Subcutaneous adipose tissue (tissue), 4 donors: ENCODE measurements around the gene KLHL6. TPM values are rescaled to one million over a fixed set of nuclear protein-coding genes. Genes with fewer than 3 reads are reported as not detected.

Experiments used
- total RNA-seq, 4 donors: library from RNA; depleted of rRNA; stranded (reverse); fragments of >200 nt; gene quantifications; one replicate each; pipeline ENCODE4 v1.1.0, GENCODE V29; 2016
- TF ChIP-seq, protein P1 (sequence below): fragments of 450-650 bp; IDR thresholded peaks from one replicate; pipeline ENCODE4 v1.5.1; 2016; ENCODE audit warnings: low read depth, mild to moderate bottlenecking, control low read depth, antibody characterized with exemption, moderate library complexity

Gene KLHL6
- total RNA-seq, 4 donors from 2014 or later = 2.4 to 18.7 (median 3.4) TPM

DNA sequence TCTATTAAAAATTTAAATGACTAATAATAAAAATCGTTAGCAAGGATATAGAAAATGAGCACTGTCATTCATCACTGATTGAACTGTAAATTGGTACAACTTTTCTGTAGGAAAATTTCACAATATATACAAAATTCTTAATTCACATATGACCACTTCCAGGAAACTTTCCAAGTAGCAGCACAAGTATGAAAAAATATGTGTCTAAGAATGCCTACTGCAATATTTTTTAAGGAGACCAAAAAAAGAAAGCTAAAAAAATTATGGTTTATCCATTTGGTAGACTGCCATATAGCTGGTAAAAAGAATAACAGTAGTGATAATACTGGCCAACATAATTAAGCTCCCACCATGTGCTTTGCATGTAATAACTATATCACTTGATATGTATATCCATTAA is 59.2 kb downstream of the KLHL6 start:
- TF ChIP-seq, protein P1, sequence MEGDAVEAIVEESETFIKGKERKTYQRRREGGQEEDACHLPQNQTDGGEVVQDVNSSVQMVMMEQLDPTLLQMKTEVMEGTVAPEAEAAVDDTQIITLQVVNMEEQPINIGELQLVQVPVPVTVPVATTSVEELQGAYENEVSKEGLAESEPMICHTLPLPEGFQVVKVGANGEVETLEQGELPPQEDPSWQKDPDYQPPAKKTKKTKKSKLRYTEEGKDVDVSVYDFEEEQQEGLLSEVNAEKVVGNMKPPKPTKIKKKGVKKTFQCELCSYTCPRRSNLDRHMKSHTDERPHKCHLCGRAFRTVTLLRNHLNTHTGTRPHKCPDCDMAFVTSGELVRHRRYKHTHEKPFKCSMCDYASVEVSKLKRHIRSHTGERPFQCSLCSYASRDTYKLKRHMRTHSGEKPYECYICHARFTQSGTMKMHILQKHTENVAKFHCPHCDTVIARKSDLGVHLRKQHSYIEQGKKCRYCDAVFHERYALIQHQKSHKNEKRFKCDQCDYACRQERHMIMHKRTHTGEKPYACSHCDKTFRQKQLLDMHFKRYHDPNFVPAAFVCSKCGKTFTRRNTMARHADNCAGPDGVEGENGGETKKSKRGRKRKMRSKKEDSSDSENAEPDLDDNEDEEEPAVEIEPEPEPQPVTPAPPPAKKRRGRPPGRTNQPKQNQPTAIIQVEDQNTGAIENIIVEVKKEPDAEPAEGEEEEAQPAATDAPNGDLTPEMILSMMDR = no peak

DNA sequence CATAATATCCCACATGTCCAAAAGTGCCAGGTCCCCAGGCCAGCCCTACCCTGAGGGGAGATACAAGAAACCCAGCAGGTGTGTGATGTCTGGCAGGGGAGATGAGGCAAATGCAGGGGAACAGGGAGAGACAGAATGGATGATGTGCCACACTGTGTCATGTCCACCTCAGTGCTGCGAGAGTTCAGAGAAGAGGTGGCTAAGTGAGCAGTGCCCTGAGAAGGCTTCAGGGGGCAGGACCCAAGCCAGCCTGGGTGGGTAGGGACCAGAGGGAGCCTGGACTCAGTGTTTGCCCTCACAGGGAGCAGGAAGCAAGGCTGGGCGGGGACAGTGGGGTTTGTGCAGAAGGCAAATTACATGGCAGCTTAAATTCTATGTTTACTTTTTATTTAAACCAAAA is 61.2 kb downstream of the KLHL6 start:
- TF ChIP-seq, protein P1 = no peak

DNA sequence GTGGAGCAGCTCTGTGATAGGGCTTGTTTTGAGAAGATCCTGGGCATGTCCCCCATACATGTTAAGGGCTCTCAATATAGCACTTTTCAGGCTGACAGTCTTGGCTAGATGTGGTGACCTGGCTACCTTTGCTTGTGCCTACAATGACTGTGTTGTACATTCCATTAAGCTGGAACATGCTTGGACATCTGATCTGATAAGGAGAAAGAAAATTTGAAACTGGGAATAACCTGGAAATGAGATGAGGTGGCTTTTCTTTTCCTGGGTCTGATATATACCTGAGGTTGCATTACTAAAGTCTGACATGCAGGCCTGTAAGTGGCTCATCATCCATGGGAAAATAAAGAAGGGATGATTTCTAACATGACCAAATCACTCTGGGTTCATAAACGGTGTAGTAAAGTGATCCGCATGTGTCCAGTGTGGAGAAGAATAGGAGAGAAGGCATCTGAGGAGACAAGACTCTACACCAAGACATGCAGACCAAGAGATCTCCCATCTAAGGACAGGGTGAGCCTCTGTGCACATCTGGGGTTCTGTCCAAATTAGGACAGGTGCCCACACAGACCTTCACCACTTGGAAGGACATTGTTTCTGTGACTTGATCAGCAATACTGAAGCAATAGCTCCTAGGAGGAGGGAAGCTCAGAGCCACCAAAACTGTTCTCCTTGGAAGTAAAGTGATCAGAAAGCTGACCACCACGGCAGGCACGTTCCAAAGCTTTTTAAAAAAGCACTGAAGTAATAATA is 62.0 kb downstream of the KLHL6 start:
- TF ChIP-seq, protein P1 = no peak

DNA sequence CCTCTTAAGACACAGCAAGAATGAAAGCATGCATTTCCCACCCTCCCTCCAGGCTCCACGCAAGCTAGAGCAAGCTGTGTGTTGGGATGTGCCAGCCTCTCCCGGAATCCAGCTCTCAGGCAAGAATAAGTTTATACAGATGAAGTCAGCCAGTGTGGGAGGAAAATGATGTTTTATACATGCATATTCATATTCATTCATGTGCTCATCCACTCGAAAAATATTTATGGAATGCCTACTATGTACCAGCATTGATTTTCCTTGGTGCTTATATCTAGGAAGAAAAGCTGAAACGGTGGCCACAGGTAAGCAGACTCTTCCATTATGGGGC is 62.7 kb downstream of the KLHL6 start:
- TF ChIP-seq, protein P1 = no peak

DNA sequence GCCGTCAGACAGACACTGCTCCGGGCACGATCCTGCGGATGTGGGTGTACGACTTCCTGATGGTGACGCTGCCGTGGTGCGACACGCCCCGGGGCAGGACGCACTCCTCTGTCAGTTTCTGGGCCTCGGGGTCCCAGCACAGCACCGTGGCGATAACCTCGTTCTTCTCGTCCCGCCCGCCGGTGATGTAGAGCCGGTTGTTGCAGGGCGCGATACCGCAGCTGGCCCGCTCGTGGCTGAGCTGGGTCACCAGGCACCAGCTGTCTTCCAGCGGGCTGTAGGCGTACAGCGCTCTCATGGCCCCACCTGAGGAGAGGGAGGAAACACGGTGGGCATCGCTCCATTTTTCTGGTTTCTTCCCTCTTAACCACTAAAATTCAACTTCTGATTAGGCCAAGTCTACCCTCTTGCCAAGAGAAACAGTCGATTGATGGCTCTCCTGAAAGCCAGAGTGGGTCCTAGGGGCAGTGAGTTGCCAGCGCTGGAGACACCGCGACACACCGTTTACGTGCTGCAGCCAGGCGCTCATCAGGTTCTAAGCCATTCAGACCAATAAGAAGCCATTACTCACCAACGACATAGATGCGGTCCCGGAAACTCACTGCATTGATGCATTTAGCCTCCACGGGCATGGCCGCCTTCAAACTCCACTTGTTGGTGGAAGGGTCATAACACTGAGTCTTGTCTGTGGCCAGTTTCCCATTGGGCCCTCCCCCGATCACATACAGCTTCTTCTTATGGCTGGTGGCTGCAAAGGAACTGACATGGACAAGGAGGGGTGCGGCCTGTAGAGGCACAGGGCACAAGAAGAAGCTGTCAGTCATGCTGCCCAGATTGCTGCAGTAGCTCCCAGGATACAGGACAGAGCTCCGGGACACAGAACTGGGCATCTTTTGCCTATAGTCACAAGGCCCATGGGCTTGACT is 63.3 kb downstream of the KLHL6 start:
- TF ChIP-seq, protein P1 = no peak

DNA sequence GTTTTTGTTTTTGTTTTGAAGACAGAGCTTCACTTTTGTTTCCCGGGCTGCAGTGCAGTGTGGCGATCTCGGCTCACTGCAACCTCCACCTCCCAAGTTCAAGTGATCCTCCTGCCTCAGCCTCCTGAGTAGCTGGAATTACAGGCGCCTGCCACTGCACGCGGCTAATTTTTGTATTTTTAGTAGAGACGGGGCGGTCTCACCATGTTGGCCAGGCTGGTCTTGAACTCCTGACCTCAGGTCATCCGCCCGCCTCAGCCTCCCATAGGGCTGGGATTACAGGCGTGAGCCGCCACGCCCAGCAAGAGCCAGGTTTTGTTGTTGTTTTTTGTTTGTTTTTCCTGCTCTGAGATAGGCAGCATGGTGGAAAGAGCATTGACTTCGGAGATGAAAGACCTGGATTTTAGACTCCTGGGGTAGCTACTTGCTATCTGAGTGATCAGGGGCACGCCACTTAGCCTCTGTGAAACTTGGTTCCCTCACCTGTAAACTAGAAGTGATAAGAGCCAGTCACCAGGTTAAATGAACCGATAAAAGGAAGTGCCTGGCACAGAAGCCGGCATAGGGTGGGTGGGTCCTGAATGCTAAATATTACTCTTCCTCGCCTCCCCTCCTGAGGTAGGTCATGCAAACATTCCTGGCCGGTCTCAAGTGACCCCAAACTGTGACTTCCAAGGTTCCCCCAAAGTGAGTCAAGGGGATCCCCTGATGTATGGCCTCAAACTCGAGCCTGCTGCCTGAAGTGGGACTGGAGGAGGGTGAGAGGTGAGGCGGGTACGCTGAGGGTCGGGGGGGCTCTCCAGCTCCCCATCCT is 64.2 kb downstream of the KLHL6 start:
- TF ChIP-seq, protein P1 = no peak

DNA sequence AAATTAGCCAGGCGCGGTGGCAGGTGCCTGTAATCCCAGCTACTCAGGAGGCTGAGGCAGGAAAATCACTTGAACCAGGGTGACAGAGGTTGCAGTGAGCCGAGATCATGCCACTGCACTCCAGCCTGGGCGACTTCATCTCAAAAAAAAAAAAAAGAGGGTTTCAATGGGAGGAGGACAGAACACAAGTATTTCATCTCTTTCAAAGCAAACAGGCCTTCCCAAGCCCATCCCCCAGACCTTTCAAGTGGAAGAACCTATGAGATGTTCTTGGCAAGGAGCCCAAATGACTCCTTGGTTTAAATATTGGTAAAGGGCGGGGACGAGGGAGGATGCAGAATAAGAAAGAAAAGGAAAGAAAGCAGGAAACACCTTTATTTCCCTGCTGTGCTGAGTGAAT is 64.9 kb downstream of the KLHL6 start:
- TF ChIP-seq, protein P1 = no peak
